ENCODE measurements around the gene ROMO1. TPM values are rescaled to one million over a fixed set of nuclear protein-coding genes. Genes with fewer than 3 reads are reported as not detected.

ROMO1 gene
- total RNA-seq, 4 donors from 2014 or later: 64.7 to 402 (median 229) TPM

GRCh38 chr20:35734374-35734773 lies 35.2 kb downstream of the ROMO1 start:
- DNase-seq: no peak
- Histone ChIP-seq H3K36me3 (peaks cover 80 to 93% of the 10 kb centered on the region in 2 donors), H3K4me3 (replicated peaks in 1 of 3) (no peak overlapping the region), H3K4me1 (peaks cover 3 to 27% of the 10 kb centered on the region in 2 donors), H3K27ac (no peak overlapping the region), H3K9me3 (no peaks in the 10 kb centered on the region), H3K27me3 (no peaks in the 10 kb centered on the region)
- intact Hi-C loops (cut with DNase I): no loop called here
- no peak for TF ChIP-seq POLR2A (IDR thresholded peaks at IDR 0.05)
- TF ChIP-seq, protein P1, sequence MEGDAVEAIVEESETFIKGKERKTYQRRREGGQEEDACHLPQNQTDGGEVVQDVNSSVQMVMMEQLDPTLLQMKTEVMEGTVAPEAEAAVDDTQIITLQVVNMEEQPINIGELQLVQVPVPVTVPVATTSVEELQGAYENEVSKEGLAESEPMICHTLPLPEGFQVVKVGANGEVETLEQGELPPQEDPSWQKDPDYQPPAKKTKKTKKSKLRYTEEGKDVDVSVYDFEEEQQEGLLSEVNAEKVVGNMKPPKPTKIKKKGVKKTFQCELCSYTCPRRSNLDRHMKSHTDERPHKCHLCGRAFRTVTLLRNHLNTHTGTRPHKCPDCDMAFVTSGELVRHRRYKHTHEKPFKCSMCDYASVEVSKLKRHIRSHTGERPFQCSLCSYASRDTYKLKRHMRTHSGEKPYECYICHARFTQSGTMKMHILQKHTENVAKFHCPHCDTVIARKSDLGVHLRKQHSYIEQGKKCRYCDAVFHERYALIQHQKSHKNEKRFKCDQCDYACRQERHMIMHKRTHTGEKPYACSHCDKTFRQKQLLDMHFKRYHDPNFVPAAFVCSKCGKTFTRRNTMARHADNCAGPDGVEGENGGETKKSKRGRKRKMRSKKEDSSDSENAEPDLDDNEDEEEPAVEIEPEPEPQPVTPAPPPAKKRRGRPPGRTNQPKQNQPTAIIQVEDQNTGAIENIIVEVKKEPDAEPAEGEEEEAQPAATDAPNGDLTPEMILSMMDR (IDR thresholded peaks at IDR 0.05): no peak

GRCh38 chr20:35734777-35735649 lies 35.8 kb downstream of the ROMO1 start:
- H3K27ac ChIP-seq: no peak overlapping the region

DNA sequence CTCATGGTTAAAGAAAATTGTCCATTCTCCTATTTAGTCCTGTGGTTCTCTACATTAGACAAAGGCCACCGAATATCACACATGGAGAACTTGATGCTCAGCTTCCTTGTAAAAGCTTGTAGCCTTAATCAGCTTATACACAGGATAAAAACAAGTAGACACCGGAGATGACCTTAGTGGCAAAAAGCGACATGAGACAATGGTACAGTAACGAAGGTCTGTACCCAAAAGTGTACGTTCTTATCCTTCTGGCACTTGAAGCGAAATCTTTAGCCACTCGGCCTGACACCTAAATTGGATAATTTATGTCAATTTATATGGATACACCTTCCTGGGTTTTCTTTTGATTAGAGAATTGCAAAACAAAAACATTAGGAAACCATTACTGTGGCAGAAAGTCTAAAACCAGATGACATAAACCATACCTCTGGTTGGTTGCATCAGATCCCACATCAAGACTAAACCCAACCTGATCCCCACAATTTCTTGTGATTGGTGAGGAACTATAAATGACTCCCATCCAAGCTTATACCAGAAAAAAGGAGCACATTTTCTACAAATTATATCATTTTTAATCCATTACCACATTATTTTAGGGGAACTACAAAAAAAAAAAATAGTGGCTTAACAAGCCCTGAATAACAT lies 36.7 kb downstream of the ROMO1 start:
- TF ChIP-seq, protein P1 (IDR thresholded peaks at IDR 0.05): no peak
- no peak for TF ChIP-seq POLR2A (IDR thresholded peaks at IDR 0.05)
- no peaks in the 10 kb centered on the region for H3K27me3 ChIP-seq
- intact Hi-C loops (cut with DNase I): no loop called here
- 59 to 74% methylated on average over 7 of the region's 7 CpGs for WGBS, 2 donors
- H3K4me1 ChIP-seq: peaks cover 16 to 36% of the 10 kb centered on the region in 2 donors
- no peak overlapping the region for H3K27ac ChIP-seq
- H3K36me3 ChIP-seq: peaks cover 69 to 89% of the 10 kb centered on the region in 2 donors
- H3K9me3 ChIP-seq: no peaks in the 10 kb centered on the region
- DNase-seq: no peak
- H3K4me3 ChIP-seq (replicated peaks in 1 of 3): no peak overlapping the region

More at GRCh38 chr20:35734777-35735649, 35.8 kb downstream of the ROMO1 start:
- DNase-seq: no peak
- intact Hi-C loops (cut with DNase I): no loop called here
- Histone ChIP-seq H3K4me1 (peaks cover 10 to 31% of the 10 kb centered on the region in 2 donors), H3K4me3 (replicated peaks in 1 of 3) (no peak overlapping the region), H3K36me3 (peaks cover 74 to 91% of the 10 kb centered on the region in 2 donors), H3K27me3 (no peaks in the 10 kb centered on the region), H3K9me3 (no peaks in the 10 kb centered on the region)
- 77 to 86% methylated on average over 4 of the region's 4 CpGs for WGBS, 2 donors
- no peak for TF ChIP-seq POLR2A (IDR thresholded peaks at IDR 0.05)
- TF ChIP-seq, protein P1 (IDR thresholded peaks at IDR 0.05): no peak

DNA sequence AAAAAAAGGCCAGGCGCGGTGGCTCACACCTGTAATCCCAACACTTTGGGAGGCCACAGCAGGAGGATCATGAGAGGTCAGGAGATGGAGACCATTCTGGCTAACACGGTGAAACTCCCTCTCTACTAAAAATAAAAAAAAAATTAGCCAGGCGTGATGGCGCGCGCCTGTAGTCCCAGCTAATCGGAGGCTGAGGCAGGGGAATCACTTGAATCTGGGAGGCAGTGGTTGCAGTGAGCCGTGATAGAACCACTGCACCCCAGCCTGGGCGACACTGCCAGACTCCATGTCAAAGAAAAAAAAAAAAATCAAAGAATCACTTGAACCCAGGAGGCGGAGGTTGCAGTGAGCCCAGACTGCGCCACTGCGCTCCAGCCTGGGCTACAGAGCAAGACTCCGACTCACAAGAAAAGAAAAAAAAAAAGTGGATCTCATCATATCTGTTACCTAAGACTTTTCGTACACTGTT lies 38.7 kb downstream of the ROMO1 start:
- H3K27ac ChIP-seq: no peak overlapping the region
- peaks cover 57 to 70% of the 10 kb centered on the region in 2 donors for H3K36me3 ChIP-seq
- no peak for DNase-seq
- WGBS, 2 donors: 92 to 94% methylated on average over 15 of the region's 15 CpGs
- no peaks in the 10 kb centered on the region for H3K27me3 ChIP-seq
- TF ChIP-seq POLR2A (IDR thresholded peaks at IDR 0.05): no peak
- TF ChIP-seq, protein P1 (IDR thresholded peaks at IDR 0.05): no peak
- H3K9me3 ChIP-seq: no peaks in the 10 kb centered on the region
- H3K4me3 ChIP-seq (replicated peaks in 1 of 3): no peak overlapping the region
- H3K4me1 ChIP-seq: peaks cover 16 to 36% of the 10 kb centered on the region in 2 donors
- intact Hi-C loops (cut with DNase I): no loop called here
